ENCODE measurements around the gene C3orf20.

C3orf20 gene

GRCh38 chr3:14789640-14790285 is 114.8 kb downstream of the C3orf20 start:
- DNase-seq (ENCODE audit: insufficient read length, low spot score), result no peak
- FAIRE-seq, result no peak
- TF ChIP-seq, protein P1, sequence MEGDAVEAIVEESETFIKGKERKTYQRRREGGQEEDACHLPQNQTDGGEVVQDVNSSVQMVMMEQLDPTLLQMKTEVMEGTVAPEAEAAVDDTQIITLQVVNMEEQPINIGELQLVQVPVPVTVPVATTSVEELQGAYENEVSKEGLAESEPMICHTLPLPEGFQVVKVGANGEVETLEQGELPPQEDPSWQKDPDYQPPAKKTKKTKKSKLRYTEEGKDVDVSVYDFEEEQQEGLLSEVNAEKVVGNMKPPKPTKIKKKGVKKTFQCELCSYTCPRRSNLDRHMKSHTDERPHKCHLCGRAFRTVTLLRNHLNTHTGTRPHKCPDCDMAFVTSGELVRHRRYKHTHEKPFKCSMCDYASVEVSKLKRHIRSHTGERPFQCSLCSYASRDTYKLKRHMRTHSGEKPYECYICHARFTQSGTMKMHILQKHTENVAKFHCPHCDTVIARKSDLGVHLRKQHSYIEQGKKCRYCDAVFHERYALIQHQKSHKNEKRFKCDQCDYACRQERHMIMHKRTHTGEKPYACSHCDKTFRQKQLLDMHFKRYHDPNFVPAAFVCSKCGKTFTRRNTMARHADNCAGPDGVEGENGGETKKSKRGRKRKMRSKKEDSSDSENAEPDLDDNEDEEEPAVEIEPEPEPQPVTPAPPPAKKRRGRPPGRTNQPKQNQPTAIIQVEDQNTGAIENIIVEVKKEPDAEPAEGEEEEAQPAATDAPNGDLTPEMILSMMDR (IDR thresholded peaks at IDR 0.05; ENCODE audit: insufficient read depth, missing control alignments), result no peak

GRCh38 chr3:14791343-14791945 is 116.5 kb downstream of the C3orf20 start:
- TF ChIP-seq, protein P1 (IDR thresholded peaks at IDR 0.05; ENCODE audit: insufficient read depth, missing control alignments), result peak; percentile 90
- DNase-seq (ENCODE audit: insufficient read length, low spot score) (peak; percentile 72), FAIRE-seq (no peak)

GRCh38 chr3:14792691-14793121 is 117.8 kb downstream of the C3orf20 start:
- TF ChIP-seq, protein P1 (IDR thresholded peaks at IDR 0.05; ENCODE audit: insufficient read depth, missing control alignments), result no peak
- no peak for DNase-seq (ENCODE audit: insufficient read length, low spot score)
- no peak for FAIRE-seq

GRCh38 chr3:14793126-14793857 is 118.4 kb downstream of the C3orf20 start:
- DNase-seq (ENCODE audit: insufficient read length, low spot score) (no peak), FAIRE-seq (no peak)
- TF ChIP-seq, protein P1 (IDR thresholded peaks at IDR 0.05; ENCODE audit: insufficient read depth, missing control alignments), result no peak

- FAIRE-seq, result no peak
- no peak for DNase-seq (ENCODE audit: insufficient read length, low spot score)
- TF ChIP-seq, protein P1 (IDR thresholded peaks at IDR 0.05; ENCODE audit: insufficient read depth, missing control alignments), result no peak
Observed at GRCh38 chr3:14793858-14794234, 118.9 kb downstream of the C3orf20 start.

GRCh38 chr3:14794435-14794834 is 119.5 kb downstream of the C3orf20 start:
- TF ChIP-seq, protein P1 (IDR thresholded peaks at IDR 0.05; ENCODE audit: insufficient read depth, missing control alignments), result no peak
- no peak for FAIRE-seq

More at GRCh38 chr3:14794435-14794834, 119.5 kb downstream of the C3orf20 start:
- no peak for DNase-seq (ENCODE audit: insufficient read length, low spot score)
